GM18951 (cell line): ENCODE results near the gene RBFOX2.

Experiments used
- POLR2A ChIP-seq: IDR thresholded peaks from 4 replicates; pipeline ENCODE4 v1.6.1; 2011; ENCODE audit warnings: mild to moderate bottlenecking; ENCODE audit not compliant: insufficient read length, insufficient read depth; ENCODE audit errors: extremely low read depth
- in situ Hi-C: fragments of 300-500 bp; cut with MboI; formaldehyde crosslinking; loops from one replicate; pipeline ENCODE4 v1.12.0; 2022; ENCODE audit warnings: low sequenced_read_pairs, mixed read lengths, inconsistent platforms; ENCODE audit not compliant: unreplicated experiment

RBFOX2 gene

DNA sequence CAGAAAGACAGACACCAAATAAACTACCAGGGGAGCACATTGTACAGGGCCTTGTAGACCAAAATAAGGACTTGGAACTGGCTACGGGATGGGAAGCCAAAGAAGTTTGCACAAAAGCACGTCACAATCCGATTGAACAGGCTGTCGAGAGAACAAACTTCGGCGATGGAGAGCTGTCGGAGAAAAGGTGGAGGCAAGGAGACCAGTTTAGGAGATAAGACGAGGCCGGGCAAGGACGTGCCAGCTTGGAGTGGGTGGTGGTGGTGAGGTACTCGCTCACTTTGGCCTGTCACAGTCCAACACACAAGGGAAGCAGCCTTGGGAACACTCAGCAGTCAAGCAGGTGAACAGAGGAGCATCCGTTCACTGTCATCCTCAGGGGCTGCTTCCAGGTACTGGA, 291.9 kb downstream of the RBFOX2 start:
- no peak for TF ChIP-seq POLR2A
- in situ Hi-C loops = loop anchor here (25.0 kb wide), 1 partner anchor 399 kb away; no protein-coding TSS in a partner anchor

DNA sequence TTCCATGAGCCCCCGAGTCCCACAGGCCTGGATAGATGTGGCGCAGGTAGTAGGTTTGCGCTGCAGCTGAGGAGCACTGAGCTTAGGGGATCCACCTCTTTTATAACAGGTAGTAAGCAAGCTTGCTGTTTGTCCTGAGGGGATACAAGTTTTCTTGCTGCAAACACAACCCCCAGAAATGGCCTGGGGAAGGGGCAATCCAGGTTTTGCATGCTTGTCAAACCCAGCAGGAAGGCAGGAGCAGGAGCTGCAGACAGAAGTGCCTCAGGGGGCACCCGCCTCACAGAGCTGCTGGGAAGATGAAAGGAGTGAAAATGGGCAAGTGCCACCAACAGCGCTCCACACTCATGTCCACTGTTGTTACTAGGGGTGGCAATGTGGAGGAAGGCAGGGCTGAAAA, 292.5 kb downstream of the RBFOX2 start:
- in situ Hi-C loops = loop anchor here (25.0 kb wide), 1 partner anchor 399 kb away; no protein-coding TSS in a partner anchor
- TF ChIP-seq POLR2A = no peak

DNA sequence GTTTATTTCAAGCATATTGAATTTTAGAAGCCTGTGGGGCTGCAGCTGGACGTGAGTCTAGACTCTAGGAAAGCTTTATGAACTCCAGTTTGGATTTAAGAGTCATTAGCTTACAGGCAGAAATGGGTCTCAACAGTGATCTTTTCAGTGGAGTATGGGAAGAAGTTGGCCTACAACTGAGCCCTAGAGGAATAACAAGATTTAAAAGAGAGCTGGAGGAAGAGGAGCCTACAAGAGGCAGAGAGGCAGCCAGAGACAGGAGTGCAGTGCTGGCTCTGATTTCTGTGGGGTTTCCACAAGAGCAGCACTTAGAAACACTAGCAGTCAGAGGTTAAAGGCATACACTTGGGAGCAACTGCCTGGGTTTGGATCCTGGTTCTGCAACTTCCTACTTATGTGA, 293.1 kb downstream of the RBFOX2 start:
- in situ Hi-C loops = loop anchor here (25.0 kb wide), 1 partner anchor 398 kb away; no protein-coding TSS in a partner anchor
- TF ChIP-seq POLR2A = no peak

DNA sequence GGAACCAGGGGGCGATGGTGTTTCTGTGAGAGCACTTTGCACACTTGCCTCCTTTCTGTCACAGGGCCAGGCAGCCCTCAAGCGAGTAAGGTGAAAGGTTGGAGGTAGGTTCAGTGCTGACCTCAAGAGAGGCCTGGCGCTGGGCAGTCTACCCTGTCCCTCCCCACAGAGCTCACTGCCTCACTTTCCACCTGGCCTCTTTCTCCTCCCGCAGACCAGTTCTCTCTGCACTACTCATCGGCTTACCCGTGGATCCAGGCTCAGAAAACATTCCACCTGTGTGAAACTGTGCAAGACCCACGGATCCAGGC, 294.2 kb downstream of the RBFOX2 start:
- in situ Hi-C loops = loop anchor here (25.0 kb wide), 1 partner anchor 397 kb away; no protein-coding TSS in a partner anchor
- no peak for TF ChIP-seq POLR2A

DNA sequence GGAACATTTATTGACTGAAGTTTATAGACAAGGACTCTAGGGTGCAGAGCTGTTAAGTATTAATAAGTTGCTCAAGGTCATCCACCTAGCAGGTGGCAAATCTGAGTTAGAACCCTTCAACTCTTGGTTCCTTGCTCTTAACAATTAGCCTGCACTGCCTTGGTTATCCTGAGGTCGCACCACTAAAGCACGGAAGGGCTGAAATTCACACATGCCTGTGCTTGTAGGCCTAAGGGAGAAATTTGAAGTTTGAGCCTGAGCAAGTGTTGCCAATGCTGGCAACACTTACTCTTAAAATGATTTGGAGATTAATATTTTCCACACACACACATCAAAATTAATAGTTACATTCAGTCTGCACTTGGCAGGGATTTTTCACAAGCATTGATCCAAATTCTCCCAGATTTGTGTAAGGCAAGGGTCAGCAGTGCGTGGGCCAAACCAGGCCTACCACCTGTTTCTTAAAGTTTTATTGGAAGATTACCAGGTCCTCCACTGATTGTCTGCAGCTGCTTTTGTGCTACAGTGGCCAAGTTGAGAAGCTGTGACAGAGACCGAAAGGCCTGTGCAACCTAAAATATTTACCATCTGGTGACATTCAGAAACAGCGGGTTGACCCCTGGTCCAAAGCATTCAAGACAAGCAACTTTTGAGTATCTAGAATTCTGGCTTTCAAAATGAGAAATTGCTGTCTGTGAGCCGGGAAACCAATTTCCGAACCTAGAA, 294.7 kb downstream of the RBFOX2 start:
- no peak for TF ChIP-seq POLR2A
- in situ Hi-C loops = loop anchor here (25.0 kb wide), 1 partner anchor 397 kb away; no protein-coding TSS in a partner anchor

DNA sequence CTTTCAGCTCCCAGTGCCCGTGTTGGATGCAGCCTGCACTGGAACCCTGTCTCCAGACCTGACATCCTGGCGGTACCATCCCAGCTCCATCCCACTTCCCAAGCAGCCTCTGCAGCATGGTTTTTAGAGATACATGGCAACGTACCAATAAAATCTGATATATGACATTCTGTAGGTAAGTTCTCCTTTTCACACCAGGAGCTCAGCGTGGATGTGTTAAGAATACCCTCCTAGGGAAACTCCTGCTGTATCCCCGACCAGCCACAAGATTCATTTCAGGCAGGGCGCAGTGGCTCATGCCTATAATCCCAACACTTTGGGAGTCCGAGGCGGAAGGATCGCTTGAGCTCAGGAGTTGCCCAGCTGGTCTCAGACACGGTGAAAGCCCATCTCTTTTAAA, 295.6 kb downstream of the RBFOX2 start:
- in situ Hi-C loops = loop anchor here (25.0 kb wide), 1 partner anchor 396 kb away; no protein-coding TSS in a partner anchor
- no peak for TF ChIP-seq POLR2A

DNA sequence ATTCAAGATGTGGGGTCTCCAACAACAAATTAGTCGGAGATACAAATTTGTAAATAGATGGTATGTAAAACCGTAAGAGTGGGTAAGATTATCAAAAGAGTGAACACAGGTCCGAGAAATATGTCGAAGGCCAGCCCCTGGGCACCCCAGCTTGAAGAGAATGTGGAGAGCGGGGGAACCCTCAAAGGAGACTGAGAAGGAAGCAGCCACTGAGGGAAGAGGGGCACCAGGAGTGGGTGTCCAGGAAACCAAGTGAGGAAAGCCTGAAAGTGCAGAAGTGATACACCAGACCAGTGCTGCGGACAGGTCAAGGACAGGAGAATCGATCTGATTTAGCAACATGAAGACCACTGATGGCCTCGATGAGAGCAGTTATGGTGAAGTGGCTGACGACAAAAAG, 296.5 kb downstream of the RBFOX2 start:
- in situ Hi-C loops = loop anchor here (25.0 kb wide), 1 partner anchor 395 kb away; no protein-coding TSS in a partner anchor

DNA sequence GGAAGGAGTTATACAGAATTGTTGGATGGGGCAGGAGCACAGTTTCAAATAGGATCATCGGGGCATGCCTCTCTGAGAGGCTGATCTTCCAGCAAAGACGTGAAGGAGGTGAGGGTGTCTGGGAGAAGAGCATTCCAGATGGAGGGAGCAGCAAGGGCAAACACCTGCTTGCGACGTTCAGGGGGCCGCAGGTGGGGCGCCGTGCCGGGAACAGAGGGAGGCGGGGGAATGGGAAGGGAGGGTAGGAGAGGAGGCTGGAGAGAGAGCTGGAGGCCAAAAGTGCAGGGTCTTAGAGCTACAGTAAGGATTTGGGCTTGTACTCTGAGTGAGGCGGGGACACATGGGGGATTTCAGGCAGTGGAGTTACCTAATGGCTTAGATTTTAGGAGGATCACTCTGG, 297.3 kb downstream of the RBFOX2 start:
- in situ Hi-C loops = loop anchor here (25.0 kb wide), 1 partner anchor 394 kb away; no protein-coding TSS in a partner anchor
- TF ChIP-seq POLR2A = no peak

More for the DNA sequence above, 296.5 kb downstream of the RBFOX2 start:
- TF ChIP-seq POLR2A = no peak

DNA sequence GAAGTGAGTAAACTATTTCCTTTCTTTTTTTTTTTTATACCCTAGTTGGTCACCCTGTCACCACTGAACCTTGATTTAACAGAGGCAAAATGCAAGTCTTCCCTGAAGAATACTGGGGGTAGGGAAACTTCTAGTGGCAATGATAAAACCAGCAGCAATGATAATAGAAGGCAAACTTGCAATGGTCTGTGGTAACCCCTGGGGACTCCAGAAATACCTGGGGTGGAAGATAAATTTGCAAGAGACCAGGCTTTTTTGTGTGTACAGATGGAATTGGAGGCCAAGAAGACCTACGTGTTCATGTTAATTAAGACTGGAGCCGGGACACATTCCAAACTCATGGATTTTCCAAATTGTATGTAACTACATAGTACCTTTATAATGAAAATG, 299.3 kb downstream of the RBFOX2 start:
- TF ChIP-seq POLR2A = no peak
- in situ Hi-C loops = loop anchor here (25.0 kb wide), 1 partner anchor 392 kb away; no protein-coding TSS in a partner anchor

DNA sequence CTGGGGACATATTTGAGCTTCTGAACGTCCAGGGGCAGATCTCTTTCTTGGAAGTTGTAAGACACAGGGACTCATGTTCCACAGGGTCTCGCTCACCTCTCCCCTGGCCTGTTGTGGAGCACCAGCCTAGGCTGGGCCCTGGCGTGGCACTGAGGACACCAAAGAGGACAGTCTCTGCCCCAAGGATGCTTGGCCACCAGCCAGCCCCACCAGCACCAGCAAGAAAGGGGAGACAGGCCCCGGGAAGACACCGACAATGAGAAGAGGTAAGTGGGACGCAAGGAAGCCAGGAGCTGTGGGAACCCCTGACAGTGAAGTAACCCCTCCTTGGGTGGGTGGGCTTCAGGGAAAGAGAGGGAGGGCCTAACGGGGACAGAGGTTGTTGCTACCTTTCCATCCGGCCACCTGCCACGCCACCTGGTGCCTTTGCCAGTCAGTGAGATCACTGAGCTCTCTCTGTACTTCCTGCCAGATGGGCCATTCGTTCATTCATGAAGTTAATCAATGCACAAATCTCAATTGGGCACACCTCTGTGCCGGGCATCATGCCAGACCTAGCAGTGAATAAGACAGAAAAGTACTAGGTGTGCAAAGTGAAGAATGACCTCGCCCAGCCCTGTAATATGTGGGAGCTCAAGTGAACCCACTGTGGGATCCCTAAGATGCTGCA, 299.9 kb downstream of the RBFOX2 start:
- no peak for TF ChIP-seq POLR2A

DNA sequence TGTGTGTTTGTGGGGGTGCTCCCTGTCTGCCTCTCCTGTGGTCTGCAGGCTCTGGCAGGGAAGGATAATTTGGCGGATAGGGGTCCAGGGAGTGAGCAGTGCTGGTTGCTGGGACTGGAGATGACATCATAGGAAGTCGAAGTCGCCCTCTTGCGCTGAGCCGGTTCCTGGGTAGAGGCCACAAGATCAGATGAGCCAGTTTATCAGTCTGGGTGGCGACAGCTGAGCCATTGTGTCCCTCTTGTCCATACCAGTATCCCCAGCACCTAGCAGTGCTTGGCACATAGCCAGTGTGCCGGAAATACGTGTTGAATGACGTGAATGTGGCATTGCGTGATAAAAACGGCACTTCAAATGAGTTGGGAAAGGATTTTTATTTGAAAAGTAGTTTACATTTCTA, 301.2 kb downstream of the RBFOX2 start:
- no peak for TF ChIP-seq POLR2A
- in situ Hi-C loops = loop anchor here (25.0 kb wide), 1 partner anchor 390 kb away; no protein-coding TSS in a partner anchor

More for the DNA sequence above, 299.9 kb downstream of the RBFOX2 start:
- in situ Hi-C loops = loop anchor here (25.0 kb wide), 1 partner anchor 391 kb away; no protein-coding TSS in a partner anchor

DNA sequence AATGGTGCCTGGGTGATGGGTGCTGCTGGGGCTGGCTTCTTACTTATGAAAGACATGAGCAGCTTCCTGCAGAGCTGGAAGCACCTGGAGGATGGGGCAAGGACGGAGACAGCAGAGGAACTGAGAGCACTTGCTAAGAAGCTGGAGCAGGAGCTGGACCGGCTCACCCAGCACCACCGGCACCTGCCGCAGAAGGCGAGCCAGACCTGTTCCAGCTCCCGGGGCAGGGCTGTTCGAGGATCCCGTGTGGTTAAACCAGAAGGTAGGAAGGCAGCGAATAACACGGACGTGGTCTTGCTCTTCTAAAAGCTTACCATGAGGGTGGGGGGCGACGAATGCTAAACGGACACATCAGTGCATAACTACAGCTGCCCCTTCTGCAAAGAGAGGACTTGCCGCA, 301.7 kb downstream of the RBFOX2 start:
- TF ChIP-seq POLR2A = no peak
- in situ Hi-C loops = loop anchor here (25.0 kb wide), 1 partner anchor 390 kb away; no protein-coding TSS in a partner anchor

DNA sequence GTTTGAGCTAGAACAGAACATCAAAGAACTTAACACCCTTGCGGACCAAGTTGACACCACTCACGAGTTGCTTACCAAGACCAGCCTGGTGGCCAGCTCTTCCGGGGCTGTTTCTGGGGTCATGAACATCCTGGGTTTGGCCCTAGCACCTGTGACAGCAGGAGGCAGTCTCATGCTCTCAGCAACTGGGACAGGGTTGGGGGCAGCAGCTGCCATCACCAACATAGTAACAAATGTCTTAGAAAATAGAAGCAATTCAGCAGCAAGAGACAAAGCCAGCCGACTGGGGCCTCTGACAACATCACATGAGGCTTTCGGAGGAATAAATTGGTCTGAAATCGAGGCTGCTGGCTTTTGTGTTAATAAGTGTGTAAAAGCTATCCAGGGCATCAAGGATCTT, 302.2 kb downstream of the RBFOX2 start:
- no peak for TF ChIP-seq POLR2A
- in situ Hi-C loops = loop anchor here (25.0 kb wide), 1 partner anchor 389 kb away; no protein-coding TSS in a partner anchor
